Adrenal gland (tissue), 5 donors: ENCODE measurements around the gene UFC1.

Source experiments
- CTCF ChIP-seq, 6 experiments: fragments of 450-650 bp in 4 of 6; fragments of 200-600 bp in 2 of 6; sonication (generic) in 1 of 6; IDR thresholded peaks; 1 replicate in 5 of 6; 2 replicates in 1 of 6; pipeline versions ENCODE4 v1.5.1 to v1.8.0; 2016 to 2021; ENCODE audit warnings: antibody characterized with exemption in 6 of 6, mild to moderate bottlenecking in 2 of 6, moderate library complexity in 1 of 6
- POLR2A ChIP-seq, 2 donors: fragments of 450-650 bp; IDR thresholded peaks; one replicate each; pipeline ENCODE4 v1.6.1; 2017; ENCODE audit warnings: antibody characterized with exemption in 2 of 2, mild to moderate bottlenecking in 2 of 2, moderate library complexity in 1 of 2
- donor health status: DM: no; HTN: no; CAD: no.

GRCh38 chr1:161162806-161163205 lies 9.0 kb downstream of the UFC1 start:
- no peak for TF ChIP-seq CTCF (IDR thresholded peaks at IDR 0.05)
- no peak for TF ChIP-seq POLR2A (IDR thresholded peaks at IDR 0.05)
